HTERT RPE-1 (cell line): ENCODE measurements around the gene UCK2.

Experiments used
- in situ Hi-C: fragments of 300-500 bp; cut with MboI; formaldehyde crosslinking; loops from 4 replicates; pipeline ENCODE4 v1.14.3; 2020; ENCODE audit warnings: low sequenced_read_pairs

The UCK2 gene

GRCh38 chr1:165877940-165878556 lies 50.6 kb downstream of the UCK2 start:
- in situ Hi-C loops = no loop called here

- in situ Hi-C loops = no loop called here
Measured at GRCh38 chr1:165879946-165880345, 52.5 kb downstream of the UCK2 start.

GRCh38 chr1:165880993-165881392 lies 53.6 kb downstream of the UCK2 start:
- in situ Hi-C loops = no loop called here

- in situ Hi-C loops = no loop called here
Measured at GRCh38 chr1:165882168-165882837, 54.9 kb downstream of the UCK2 start.

GRCh38 chr1:165883056-165883455 lies 55.6 kb downstream of the UCK2 start:
- in situ Hi-C loops = no loop called here

GRCh38 chr1:165884009-165884689 lies 56.7 kb downstream of the UCK2 start:
- in situ Hi-C loops = no loop called here

GRCh38 chr1:165884690-165885304 lies 57.4 kb downstream of the UCK2 start:
- in situ Hi-C loops = no loop called here

- in situ Hi-C loops = no loop called here
Measured at GRCh38 chr1:165885305-165885694, 57.9 kb downstream of the UCK2 start.

- in situ Hi-C loops = no loop called here
Measured at GRCh38 chr1:165886193-165886592, 58.8 kb downstream of the UCK2 start.

GRCh38 chr1:165886983-165887382 lies 59.6 kb downstream of the UCK2 start:
- in situ Hi-C loops = no loop called here

- in situ Hi-C loops = no loop called here
Measured at GRCh38 chr1:165887877-165888551, 60.6 kb downstream of the UCK2 start.

GRCh38 chr1:165888552-165888920 lies 61.1 kb downstream of the UCK2 start:
- in situ Hi-C loops = no loop called here

GRCh38 chr1:165890684-165891083 lies 63.3 kb downstream of the UCK2 start:
- in situ Hi-C loops = no loop called here

- in situ Hi-C loops = no loop called here
Measured at GRCh38 chr1:165891111-165891860, 63.9 kb downstream of the UCK2 start.

GRCh38 chr1:165892935-165893334 lies 65.5 kb downstream of the UCK2 start:
- in situ Hi-C loops = no loop called here

GRCh38 chr1:165893507-165893906 lies 66.1 kb downstream of the UCK2 start:
- in situ Hi-C loops = no loop called here

GRCh38 chr1:165894591-165894990 lies 67.2 kb downstream of the UCK2 start:
- in situ Hi-C loops = no loop called here

GRCh38 chr1:165895451-165895871 lies 68.0 kb downstream of the UCK2 start:
- in situ Hi-C loops = no loop called here

- in situ Hi-C loops = no loop called here
Measured at GRCh38 chr1:165896277-165896676, 68.9 kb downstream of the UCK2 start.
